ENCODE data around the gene ZNF367. TPM values are rescaled to one million over a fixed set of nuclear protein-coding genes. Genes with fewer than 3 reads are reported as not detected.

ZNF367 gene
- total and polyA plus RNA-seq, 2 experiments from 2014 or later: 2.5 to 12.3 TPM

DNA sequence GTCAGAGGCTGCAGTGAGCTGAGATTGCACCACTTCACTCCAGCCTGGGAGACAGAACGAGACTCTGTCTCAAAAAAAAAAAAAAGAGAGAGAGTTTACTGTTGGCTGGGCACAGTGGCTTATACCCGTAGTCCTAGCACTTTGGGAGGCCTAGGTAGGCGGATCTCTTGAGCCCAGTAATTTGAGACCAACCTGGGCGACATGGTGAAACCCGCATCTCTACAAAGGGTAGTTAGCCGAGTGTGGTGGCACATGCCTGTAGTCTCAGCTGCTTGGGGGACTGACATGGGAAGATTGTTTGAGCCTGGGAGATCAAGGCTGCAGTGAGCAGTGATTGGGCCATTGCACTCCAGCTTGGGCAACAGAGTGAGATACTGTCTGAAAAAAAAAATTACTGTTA lies 44.4 kb upstream of the ZNF367 start (continued):
- TF ChIP-seq, protein P1, sequence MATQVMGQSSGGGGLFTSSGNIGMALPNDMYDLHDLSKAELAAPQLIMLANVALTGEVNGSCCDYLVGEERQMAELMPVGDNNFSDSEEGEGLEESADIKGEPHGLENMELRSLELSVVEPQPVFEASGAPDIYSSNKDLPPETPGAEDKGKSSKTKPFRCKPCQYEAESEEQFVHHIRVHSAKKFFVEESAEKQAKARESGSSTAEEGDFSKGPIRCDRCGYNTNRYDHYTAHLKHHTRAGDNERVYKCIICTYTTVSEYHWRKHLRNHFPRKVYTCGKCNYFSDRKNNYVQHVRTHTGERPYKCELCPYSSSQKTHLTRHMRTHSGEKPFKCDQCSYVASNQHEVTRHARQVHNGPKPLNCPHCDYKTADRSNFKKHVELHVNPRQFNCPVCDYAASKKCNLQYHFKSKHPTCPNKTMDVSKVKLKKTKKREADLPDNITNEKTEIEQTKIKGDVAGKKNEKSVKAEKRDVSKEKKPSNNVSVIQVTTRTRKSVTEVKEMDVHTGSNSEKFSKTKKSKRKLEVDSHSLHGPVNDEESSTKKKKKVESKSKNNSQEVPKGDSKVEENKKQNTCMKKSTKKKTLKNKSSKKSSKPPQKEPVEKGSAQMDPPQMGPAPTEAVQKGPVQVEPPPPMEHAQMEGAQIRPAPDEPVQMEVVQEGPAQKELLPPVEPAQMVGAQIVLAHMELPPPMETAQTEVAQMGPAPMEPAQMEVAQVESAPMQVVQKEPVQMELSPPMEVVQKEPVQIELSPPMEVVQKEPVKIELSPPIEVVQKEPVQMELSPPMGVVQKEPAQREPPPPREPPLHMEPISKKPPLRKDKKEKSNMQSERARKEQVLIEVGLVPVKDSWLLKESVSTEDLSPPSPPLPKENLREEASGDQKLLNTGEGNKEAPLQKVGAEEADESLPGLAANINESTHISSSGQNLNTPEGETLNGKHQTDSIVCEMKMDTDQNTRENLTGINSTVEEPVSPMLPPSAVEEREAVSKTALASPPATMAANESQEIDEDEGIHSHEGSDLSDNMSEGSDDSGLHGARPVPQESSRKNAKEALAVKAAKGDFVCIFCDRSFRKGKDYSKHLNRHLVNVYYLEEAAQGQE (IDR thresholded peaks at IDR 0.05; ENCODE audit: unreplicated experiment): no peak

DNA sequence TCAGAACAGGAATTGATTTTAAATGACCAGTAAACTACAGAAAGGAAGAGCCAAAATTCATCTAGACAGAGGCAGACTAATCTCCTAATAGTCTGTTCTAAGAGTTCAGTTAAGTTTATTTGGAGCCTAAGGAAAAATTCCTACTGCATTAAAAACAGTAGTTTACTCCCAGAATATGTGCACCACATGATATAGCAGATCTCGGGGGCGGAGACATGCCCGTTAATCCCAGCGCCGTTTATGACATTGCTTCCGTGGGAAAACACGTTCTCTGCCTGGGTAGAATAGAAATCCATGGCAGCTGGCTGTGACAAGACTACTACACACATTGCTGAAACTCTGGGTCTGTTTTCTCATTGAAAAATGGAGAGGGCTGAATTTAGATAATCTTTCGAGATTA lies 43.2 kb upstream of the ZNF367 start:
- Mint-ChIP-seq H3K9me3 (no peaks in the 10 kb centered on the region), H3K27me3 (ENCODE audit: insufficient read depth, low read depth, poor library complexity) (peaks cover 1% of the 10 kb centered on the region), H3K36me3 (ENCODE audit: low read depth) (peaks cover 8% of the 10 kb centered on the region; the same call in 2 of the 3 replicates), H3K27ac (peak overlapping the region; percentile 36), H3K4me3 (no peak overlapping the region; the same call in 2 of the 3 replicates), H3K4me1 (peaks cover 43% of the 10 kb centered on the region)
- DNase-seq (ENCODE audit: low spot score) (no peak), ATAC-seq (no peak)
- H3K79me2 ChIP-seq (replicated peaks; ENCODE audit: insufficient read depth): 0 out of 2 replicates have a peak, but pooled peaks cover 4% of the 10 kb centered on the region
- peak overlapping the region; percentile 13; the same call in 1 of the 2 replicates for H3K4me2 ChIP-seq
- H3K27me3 ChIP-seq (ENCODE audit: insufficient read depth): no peaks in the 10 kb centered on the region
- no peak overlapping the region for H2AFZ ChIP-seq
- H3K27ac ChIP-seq (ENCODE audit: low read depth): no peak overlapping the region
- H3K4me1 ChIP-seq (ENCODE audit: insufficient read depth): peaks cover 35% of the 10 kb centered on the region
- no peak for TF ChIP-seq ZNF114 (CRISPR knock-in tag; IDR thresholded peaks at IDR 0.05)
- TF ChIP-seq, protein P1 (IDR thresholded peaks at IDR 0.05; ENCODE audit: unreplicated experiment): no peak
- TF ChIP-seq, protein P2, sequence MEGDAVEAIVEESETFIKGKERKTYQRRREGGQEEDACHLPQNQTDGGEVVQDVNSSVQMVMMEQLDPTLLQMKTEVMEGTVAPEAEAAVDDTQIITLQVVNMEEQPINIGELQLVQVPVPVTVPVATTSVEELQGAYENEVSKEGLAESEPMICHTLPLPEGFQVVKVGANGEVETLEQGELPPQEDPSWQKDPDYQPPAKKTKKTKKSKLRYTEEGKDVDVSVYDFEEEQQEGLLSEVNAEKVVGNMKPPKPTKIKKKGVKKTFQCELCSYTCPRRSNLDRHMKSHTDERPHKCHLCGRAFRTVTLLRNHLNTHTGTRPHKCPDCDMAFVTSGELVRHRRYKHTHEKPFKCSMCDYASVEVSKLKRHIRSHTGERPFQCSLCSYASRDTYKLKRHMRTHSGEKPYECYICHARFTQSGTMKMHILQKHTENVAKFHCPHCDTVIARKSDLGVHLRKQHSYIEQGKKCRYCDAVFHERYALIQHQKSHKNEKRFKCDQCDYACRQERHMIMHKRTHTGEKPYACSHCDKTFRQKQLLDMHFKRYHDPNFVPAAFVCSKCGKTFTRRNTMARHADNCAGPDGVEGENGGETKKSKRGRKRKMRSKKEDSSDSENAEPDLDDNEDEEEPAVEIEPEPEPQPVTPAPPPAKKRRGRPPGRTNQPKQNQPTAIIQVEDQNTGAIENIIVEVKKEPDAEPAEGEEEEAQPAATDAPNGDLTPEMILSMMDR (conservative IDR thresholded peaks at IDR 0.05; ENCODE audit: low read depth in 2 of 2): no peak
- TF ChIP-seq, protein P3, sequence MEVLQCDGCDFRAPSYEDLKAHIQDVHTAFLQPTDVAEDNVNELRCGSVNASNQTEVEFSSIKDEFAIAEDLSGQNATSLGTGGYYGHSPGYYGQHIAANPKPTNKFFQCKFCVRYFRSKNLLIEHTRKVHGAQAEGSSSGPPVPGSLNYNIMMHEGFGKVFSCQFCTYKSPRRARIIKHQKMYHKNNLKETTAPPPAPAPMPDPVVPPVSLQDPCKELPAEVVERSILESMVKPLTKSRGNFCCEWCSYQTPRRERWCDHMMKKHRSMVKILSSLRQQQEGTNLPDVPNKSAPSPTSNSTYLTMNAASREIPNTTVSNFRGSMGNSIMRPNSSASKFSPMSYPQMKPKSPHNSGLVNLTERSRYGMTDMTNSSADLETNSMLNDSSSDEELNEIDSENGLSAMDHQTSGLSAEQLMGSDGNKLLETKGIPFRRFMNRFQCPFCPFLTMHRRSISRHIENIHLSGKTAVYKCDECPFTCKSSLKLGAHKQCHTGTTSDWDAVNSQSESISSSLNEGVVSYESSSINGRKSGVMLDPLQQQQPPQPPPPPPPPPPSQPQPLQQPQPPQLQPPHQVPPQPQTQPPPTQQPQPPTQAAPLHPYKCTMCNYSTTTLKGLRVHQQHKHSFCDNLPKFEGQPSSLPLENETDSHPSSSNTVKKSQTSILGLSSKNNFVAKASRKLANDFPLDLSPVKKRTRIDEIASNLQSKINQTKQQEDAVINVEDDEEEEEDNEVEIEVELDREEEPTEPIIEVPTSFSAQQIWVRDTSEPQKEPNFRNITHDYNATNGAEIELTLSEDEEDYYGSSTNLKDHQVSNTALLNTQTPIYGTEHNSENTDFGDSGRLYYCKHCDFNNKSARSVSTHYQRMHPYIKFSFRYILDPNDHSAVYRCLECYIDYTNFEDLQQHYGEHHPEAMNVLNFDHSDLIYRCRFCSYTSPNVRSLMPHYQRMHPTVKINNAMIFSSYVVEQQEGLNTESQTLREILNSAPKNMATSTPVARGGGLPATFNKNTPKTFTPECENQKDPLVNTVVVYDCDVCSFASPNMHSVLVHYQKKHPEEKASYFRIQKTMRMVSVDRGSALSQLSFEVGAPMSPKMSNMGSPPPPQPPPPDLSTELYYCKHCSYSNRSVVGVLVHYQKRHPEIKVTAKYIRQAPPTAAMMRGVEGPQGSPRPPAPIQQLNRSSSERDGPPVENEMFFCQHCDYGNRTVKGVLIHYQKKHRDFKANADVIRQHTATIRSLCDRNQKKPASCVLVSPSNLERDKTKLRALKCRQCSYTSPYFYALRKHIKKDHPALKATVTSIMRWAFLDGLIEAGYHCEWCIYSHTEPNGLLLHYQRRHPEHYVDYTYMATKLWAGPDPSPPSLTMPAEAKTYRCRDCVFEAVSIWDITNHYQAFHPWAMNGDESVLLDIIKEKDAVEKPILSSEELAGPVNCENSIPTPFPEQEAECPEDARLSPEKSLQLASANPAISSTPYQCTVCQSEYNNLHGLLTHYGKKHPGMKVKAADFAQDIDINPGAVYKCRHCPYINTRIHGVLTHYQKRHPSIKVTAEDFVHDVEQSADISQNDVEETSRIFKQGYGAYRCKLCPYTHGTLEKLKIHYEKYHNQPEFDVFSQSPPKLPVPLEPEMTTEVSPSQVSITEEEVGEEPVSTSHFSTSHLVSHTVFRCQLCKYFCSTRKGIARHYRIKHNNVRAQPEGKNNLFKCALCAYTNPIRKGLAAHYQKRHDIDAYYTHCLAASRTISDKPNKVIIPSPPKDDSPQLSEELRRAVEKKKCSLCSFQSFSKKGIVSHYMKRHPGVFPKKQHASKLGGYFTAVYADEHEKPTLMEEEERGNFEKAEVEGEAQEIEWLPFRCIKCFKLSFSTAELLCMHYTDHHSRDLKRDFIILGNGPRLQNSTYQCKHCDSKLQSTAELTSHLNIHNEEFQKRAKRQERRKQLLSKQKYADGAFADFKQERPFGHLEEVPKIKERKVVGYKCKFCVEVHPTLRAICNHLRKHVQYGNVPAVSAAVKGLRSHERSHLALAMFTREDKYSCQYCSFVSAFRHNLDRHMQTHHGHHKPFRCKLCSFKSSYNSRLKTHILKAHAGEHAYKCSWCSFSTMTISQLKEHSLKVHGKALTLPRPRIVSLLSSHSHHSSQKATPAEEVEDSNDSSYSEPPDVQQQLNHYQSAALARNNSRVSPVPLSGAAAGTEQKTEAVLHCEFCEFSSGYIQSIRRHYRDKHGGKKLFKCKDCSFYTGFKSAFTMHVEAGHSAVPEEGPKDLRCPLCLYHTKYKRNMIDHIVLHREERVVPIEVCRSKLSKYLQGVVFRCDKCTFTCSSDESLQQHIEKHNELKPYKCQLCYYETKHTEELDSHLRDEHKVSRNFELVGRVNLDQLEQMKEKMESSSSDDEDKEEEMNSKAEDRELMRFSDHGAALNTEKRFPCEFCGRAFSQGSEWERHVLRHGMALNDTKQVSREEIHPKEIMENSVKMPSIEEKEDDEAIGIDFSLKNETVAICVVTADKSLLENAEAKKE (CRISPR knock-in tag; IDR thresholded peaks at IDR 0.05): no peak
- TF ChIP-seq NANOG (IDR thresholded peaks at IDR 0.05; ENCODE audit: borderline replicate concordance): no peak
- TF ChIP-seq EZH2phosphoT487 (IDR thresholded peaks at IDR 0.05; ENCODE audit: unreplicated experiment): no peak
- no peak for TF ChIP-seq JUNB (IDR thresholded peaks at IDR 0.05; ENCODE audit: unreplicated experiment)
- no peak overlapping the region for H3K4me3 ChIP-seq
- H4K20me1 ChIP-seq (replicated peaks; ENCODE audit: insufficient read depth): no peaks in the 10 kb centered on the region
- peaks cover 5% of the 10 kb centered on the region; the same call in 1 of the 2 replicates for H3K36me3 ChIP-seq (ENCODE audit: insufficient read depth)
- no peaks in the 10 kb centered on the region for H3K9me2 ChIP-seq (ENCODE audit: insufficient read depth)
- no peaks in the 10 kb centered on the region for H3F3A ChIP-seq (replicated peaks; ENCODE audit: low read depth)
